Hypothalamus (tissue), 51 donors: ENCODE data around the gene REEP2.
A peak's percentile ranks its signal among the peaks of the same experiment; 100 is the strongest.
"Not testable (repeated sequence)": the region's sequence is repeated elsewhere in the genome, so short reads cannot be mapped to it uniquely, and the experiment has no call there.

Experiments used
- DNase-seq, 51 donors: peaks; one replicate each; lab custom pipeline; 2025; lab: John Stamatoyannopoulos, UW

Gene REEP2, protein sequence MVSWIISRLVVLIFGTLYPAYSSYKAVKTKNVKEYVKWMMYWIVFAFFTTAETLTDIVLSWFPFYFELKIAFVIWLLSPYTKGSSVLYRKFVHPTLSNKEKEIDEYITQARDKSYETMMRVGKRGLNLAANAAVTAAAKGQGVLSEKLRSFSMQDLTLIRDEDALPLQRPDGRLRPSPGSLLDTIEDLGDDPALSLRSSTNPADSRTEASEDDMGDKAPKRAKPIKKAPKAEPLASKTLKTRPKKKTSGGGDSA

DNA sequence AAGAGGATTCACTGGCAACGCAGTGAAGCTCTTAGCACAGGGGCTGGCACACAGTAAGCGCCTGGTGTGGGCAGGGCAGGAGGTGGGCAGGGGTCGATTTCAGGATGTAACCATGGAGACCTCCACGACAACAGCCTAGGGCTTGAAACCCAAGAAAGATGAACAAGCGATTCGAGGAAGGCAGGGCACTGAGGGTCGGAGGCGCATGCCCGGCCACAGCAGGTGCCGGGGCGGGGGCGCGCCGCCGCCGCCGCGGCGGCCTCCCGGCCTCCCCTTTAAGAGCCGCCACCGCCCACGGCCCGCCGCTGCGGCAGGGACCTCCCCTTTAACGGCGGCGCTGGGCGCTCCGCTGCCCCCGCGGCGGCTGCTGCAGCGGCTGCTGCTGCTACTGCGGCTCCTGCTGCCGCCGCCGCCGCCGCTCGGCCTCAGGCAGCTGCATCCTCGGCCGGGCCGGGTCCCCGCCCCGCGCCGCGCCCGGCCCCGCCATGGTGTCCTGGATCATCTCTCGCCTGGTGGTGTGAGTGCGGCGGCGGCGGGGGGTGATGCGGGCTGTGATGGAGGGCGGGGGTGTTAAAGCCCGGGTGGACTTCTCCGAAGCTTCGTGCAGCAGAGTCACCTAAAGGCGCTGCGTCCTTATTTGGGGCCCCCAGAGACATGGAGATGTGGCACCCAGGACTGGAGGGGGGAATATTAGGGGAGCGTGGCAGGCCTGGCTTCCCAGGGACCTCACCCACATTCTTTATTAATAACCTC is at the start of gene REEP2:
REEP2 (plus strand) TSS at position 334 of the 753 bp plus-strand sequence; CDS start at position 486, 152 bp downstream.
- DNase-seq = peak in 25 of 51 donors; percentile 12 to 71 (median 41)

DNA sequence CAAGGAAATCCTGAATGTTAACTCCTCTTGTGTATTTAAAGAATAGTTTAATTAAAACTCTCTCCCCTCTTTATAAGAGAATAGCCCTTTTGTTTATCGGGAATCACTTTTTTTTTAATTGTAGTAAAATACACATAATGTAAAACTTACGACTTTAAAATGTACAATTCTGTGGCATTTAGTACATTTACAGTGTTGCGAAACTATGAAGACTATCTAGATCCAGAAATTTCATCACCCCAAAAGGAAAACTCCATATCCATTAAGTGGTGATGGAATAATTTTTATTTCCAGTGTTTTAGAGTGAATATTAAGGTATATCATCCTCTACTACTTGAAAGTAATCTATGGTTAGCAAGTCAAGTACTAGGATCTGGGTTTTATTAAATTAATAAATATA is 49.5 kb upstream of the REEP2 start:
- no peak for DNase-seq

DNA sequence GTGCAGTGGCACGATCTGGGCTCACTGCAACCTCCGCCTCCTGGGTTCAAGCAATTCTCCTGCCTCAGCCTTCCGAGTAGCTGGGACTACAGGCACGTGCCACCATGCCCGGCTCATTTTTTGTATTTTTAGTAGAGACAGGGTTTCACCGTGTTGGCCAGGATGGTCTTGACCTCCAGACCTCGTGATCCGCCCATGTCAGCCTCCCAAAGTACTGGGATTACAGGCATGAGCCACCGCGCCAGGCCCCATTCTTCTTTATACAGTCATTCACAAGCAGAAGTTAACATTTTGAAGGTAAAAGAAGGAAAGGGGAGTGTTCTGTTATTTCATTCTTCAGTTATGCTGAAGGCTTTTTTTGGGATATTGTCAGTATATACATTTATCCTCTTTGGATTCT is 48.9 kb upstream of the REEP2 start:
- not testable (repeated sequence) for DNase-seq

DNA sequence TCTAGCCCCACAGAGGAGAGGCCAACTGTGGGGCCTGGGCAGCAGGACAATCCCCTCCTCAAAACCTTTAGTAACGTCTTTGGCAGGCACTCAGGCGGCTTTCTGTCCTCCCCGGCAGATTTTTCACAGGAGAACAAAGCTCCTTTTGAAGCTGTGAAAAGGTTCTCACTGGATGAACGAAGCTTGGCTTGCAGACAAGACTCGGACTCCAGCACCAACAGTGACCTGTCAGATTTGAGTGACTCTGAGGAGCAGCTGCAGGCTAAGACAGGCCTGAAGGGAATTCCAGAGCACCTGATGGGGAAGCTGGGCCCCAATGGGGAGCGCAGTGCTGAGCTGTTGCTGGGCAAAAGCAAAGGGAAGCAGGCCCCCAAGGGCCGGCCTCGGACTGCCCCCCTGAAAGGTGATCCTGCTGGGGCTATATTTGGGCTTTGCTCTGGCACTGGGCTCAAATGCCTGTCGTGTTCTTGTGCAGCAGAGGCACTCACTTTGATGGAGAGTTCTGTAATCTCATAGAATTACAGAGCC is 46.9 kb upstream of the REEP2 start:
- peak in 47 of 51 donors; percentile 10 to 86 (median 53) for DNase-seq

DNA sequence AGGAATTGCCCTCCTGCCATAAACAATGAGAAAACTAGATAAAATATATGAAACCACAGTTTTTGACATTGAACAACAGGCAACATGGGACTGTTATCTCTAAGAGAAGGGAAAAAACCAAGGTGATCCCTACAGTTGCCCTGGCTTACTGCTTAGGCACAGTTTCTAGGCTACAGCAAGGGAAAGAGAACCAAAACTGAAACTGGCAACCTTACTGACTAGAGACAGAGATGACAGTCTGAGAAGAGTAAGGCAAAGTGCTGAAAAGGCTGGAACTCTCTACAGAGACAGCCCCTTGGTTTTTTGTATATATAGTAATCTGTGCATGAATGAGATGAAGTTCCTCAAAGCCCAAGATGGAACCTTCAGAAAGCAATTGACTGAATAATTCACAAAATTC is 36.2 kb upstream of the REEP2 start:
- DNase-seq = no peak

DNA sequence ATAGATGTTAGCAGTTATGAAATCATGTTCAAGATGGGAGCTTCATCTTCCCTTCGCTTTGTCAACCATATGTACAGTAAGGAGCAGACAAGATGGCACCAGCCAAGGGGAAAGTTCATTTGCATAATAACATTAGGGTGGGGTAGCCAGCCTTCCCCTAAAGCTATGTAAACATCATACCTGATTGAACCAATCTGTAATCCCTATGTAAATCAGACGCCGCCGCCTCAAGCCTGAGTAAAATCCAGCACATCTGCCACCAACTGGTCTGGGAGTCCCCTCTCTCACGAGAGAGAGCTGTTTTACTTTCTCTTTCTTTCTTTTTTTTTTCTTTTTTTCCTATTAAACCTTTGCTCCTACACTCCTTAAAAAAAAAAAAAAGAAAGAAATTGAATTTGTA is 30.8 kb upstream of the REEP2 start:
- no peak for DNase-seq

DNA sequence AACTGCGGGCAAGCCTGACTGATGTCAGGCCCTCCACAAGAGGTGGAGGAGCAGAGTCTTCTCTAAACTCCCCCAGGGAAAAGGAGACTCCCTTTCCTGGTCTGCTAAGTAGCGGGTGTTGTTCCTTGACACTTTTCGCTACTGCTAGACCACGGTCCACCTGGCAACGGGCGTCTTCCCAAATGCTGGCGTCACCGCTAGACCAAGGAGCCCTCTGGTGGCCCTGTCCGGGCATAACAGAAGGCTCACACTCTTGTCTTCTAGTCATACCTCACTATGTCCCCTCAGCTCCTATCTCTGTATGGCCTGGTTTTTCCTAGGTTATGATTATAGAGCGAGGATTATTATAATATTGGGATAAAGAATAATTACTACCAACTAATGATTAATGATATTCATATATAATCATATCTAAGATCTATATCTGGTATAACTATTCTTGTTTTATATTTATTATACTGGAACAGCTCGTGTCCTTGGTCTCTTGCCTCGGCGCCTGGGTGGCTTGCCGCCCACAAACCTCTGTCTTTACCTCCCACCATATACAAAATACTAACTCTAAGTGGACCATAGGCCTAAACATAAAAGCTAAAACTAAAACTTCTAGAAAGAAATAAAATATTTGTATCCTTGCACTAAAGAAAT is 27.7 kb upstream of the REEP2 start:
- DNase-seq = peak in 34 of 51 donors; percentile 1 to 76 (median 32)

DNA sequence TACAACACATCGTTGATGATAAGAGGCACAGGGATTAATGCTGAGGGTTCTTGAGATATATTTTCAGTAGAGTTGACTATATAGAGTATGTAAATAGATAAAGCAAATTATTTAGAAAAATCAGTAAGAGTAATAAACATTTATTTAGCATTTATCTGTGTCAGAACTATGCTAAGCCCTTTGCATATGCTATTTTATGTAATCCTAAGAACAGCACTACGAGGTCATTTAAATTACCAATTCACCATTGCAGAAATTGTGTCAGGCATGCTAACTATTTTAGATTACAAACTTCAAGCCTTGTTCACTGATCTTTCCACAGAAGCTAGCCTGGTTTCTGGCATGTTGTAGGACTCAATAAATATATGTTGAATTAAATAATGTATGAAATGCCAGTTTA is 20.4 kb upstream of the REEP2 start:
- DNase-seq = no peak

DNA sequence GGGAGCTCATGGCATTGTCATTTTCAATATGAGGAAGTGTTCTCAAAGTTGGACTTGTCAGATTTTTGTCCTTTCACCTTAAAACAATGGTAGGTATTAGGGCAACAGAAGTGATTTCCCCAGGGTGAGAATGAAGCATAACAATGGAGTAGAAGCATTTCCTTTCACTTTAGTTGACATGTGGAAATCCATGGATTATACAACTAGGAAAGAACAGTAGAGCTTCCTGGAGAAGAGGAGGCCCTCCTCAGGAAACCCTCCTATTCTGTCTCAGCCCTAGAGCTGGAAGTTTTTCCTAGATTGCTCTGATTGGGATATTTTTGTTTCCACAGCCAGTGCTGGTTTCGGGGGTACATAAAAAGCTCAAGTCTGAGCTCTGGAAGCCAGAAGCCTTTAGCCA is 13.8 kb upstream of the REEP2 start:
- no peak for DNase-seq

DNA sequence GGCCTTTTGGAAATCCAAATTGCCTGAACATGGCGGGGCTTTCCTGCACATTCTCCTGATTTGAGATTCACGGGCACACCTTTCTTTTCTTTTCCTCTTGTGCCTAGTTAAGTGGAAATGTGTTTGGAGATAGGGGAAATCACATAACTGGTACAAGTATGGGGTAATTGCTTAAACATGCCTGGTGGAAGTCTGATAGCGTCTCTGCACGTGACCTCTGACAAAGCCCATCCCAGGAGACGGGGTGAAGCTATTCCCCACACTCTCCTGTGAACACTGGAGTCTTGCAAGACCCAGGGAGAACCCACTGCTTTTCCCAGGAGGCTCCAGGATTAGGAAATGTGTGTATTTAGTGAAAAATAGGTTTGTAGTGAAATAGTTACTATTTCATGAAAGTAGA is 2.9 kb upstream of the REEP2 start:
- DNase-seq = no peak

DNA sequence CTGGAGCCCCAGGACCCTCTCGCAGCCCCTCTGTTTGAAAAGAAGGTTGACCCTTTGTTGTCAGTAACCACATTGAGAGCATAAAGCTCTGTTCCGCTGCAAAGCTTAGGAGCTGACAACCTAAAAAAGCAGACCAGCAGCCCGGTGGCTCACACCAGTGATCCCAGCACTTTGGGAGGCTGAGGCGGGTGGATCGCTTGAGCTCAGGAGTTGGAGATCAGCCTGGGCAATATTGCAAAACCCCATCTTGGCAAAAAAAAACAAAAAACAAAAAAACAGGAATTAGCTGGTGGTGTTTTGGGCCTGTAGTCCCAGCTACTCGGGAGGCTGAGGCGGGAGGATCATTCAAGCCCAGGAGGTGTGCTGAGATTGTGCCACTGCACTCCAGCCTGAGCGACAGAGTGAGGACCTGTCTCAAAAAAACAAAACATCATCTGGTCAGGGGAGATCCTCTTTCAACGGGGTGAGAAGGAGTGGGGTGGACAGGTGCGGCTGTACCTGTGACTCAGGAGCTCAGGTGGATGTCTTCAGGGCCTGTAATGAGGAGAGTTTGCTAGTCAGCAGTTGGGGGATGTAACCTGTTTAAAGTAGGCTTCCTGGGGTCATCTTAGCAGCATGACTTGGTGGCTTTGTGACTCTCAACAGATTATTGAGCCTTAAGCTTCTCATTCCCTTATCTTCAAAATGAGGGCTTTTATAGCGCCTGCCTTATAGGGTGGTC is 694 bp upstream of the REEP2 start:
- no peak for DNase-seq

DNA sequence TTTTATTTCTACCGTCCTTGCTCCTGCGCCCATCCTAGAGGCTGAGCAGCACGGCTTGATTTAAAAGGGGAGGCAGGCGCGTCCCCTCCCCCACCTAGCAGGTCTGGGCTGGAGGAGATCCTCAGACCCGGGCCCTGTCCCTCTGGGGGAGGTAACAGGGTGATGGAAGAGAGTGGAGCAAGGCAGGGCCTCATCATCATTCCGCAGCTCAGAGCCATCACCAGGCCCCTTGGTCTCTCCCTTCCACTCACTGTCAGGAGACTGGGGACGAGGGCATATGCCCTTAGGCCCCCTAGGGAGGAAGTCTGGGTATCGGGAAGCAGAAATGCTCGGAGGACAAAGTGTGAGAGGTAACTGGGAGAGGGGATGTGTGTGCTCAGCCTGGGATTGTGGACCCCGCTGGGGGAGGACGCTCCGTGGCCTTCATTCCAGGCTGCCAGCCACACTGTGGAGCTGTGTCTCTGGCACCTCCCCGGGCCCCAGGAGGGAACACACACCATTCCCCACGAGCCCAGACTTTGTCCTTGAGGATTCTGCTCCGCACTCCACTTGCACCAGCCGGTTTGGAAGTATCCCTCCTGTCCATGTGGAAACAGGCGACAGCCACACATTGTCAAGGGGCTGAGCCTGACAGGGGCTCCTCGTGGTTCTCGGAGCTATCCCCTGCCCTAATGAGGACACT is 761 bp downstream of the REEP2 start:
- peak in 9 of 51 donors; percentile 12 to 71 (median 45) for DNase-seq

DNA sequence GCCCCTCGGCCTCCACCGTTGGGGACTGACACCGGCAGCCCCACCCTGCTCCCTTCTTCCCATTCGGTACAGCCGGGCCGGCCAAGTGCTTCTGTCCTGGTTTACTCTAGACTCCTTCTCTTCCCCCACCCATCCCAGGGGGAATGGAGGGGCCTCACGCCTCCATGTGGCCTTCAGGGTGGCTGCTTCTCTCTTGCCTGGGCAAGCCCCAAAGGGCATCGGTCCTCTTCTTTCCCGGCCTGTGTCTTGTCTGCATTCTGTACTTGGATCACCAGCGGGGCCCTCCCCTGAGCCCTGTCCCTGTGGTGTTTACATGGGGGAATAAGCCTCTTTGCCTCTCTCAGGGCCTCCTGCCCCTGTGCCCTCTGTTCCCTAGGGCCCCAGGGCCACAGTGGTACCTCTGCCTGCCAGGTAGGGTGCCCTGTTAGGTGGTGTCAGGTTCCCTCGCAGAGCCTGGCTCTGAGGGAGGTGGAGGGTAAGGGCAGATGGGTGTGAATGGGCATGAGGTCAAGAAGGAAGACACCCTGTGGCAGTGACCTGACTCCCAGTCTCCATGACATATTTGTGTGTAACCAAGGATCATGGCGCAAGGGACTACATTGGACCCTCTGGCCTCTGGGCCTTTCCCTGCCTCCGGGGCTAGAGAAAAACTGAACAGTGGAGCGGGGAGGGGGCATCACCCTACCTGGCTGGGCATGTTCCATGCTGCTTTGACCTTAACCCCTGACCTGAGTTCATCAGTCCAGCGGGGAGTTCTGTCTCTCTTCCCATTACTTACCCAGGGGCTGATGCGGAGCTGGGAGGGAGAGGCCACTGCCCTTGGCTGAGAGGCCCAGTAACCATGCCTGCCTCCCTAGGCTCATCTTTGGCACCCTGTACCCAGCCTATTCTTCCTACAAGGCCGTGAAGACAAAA is 1.6 kb downstream of the REEP2 start:
- no peak for DNase-seq

DNA sequence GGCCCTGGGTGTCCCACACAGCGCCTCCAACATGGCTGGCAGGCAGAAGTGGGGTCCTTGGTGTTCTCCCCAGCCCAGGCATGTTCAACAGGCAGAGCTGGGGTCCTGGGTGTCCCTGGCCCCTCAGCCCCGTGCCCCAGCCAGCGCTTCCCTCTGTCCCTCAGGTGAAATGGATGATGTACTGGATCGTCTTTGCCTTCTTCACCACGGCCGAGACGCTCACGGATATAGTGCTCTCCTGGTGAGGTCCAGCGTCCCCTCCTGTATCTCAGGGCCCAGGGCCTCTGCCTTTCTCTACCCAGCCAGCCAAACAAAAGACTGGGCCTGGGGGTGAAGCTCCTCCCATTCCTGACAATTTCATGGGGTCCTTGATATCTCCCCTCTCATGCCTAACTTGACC is 2.4 kb downstream of the REEP2 start:
- no peak for DNase-seq

DNA sequence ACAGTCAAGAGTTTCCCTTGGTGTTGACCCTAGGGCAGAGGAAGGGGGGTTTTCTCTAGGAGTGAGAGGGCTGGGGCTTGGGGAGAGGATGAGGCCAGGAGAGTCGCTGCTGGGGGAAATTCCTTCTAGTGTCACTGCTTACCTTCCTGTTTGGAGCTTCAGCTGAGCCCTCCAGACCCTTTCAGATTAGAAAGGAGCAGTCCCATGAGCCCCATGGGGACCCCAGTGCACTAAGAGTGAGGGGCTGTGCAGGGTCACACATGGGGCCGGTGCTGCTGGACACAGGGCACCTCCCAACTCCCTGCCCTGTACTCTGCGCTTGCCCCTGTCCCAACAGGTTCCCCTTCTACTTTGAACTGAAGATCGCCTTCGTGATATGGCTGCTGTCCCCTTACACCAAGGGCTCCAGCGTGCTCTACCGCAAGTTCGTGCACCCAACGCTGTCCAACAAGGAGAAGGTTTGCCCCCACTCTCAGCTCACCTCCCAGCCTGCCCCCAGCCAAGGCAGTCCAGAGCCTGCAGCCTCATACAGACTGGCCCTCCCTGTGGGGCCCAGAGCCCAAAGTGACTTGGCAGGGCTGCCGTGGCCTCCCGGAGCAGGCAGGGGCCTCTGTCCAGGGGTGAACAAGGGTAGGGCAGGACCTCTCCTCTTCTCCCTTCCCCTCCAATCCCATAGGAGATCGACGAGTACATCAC is 5.4 kb downstream of the REEP2 start:
- no peak for DNase-seq

DNA sequence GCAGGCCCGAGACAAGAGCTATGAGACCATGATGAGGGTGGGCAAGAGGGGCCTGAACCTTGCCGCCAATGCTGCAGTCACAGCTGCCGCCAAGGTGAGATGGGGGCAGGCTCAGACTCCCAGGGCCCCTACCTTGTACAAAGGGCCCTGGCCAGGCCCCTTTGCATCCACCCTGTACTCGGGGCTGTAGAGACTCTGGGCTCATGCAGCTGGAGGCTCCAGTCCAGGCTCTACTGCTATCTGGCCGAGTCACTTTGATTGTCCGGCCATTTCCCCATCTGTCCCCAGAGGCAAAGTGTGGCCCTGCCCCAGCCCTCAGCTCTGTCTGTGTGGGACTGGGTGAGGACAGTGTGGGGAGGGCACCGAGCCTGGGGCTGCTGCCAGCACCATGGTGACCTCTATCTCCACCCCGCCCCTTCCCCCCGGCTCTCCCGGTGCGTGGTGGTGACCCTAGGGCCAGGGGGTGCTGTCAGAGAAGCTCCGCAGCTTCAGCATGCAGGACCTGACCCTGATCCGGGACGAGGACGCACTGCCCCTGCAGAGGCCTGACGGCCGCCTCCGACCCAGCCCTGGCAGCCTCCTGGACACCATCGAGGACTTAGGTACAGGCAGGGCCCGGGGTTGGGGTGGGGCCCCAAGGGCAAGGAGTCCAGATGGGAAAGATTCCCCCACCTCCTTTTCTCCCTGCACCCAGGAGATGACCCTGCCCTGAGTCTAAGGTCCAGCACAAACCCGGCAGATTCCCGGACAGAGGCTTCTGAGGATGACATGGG is 6.1 kb downstream of the REEP2 start:
- DNase-seq = no peak

DNA sequence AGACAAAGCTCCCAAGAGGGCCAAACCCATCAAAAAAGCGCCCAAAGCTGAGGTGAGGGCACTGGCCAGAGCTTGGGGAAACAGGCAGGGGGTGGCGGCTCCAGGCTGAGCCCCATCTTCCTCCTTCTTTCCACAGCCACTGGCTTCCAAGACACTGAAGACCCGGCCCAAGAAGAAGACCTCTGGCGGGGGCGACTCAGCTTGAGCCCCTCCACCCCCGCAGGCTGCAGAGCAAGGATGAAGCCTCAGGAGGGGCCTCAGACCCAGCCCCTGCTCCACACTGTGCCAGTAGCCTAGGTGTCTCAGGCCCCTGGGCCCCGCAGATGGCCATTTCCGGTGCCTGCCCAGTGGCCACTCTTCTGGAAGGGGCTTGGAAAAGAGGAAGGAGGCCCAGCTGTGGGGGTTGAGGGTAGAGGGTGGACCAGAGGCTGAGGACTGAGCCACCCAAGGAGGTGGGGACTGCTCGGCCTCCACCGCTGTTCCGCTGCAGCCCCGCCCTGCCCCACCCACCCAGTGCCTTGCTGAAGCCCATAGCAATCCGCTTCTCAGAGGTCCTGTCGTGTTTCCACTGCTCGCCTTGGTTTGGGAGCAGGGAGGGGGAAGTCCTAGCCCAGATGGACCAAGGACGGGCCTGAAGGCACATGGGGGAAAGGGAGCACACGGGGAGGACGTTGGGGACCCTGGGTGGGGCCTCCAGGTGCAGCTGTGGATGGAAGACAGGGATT is 6.9 kb downstream of the REEP2 start:
- DNase-seq = no peak
